T-helper 1 cell treated with Interleukin-12 subunit alpha and Interleukin-12 subunit beta and Interleukin-4 antibody, amounts not matched to agents 30 μg/mL and 1 μg/mL, for 36 hours (primary cell): ENCODE data around the gene RDH16.
"Not testable (repeated sequence)": the region's sequence is repeated elsewhere in the genome, so short reads cannot be mapped to it uniquely, and the experiment has no call there.

Source experiments
- H3K27ac Mint-ChIP-seq: one replicate; pipeline ENCODE4 v1.8.0; 2021; ENCODE audit warnings: mild to moderate bottlenecking, mixed read lengths
- H3K27me3 Mint-ChIP-seq: one replicate; pipeline ENCODE4 v1.8.0; 2021; ENCODE audit warnings: low read depth, mixed read lengths
- H3K36me3 Mint-ChIP-seq: one replicate; pipeline ENCODE4 v1.8.0; 2021; ENCODE audit warnings: low read depth, mixed read lengths
- H3K4me1 Mint-ChIP-seq: one replicate; pipeline ENCODE4 v1.8.0; 2021; ENCODE audit warnings: low read depth, mixed read lengths
- H3K4me3 Mint-ChIP-seq: one replicate; pipeline ENCODE4 v1.8.0; 2021; ENCODE audit warnings: mild to moderate bottlenecking, moderate library complexity, mixed read lengths
- H3K9me3 Mint-ChIP-seq: one replicate; pipeline ENCODE4 v1.8.0; 2021; ENCODE audit warnings: mixed read lengths

The RDH16 gene

DNA sequence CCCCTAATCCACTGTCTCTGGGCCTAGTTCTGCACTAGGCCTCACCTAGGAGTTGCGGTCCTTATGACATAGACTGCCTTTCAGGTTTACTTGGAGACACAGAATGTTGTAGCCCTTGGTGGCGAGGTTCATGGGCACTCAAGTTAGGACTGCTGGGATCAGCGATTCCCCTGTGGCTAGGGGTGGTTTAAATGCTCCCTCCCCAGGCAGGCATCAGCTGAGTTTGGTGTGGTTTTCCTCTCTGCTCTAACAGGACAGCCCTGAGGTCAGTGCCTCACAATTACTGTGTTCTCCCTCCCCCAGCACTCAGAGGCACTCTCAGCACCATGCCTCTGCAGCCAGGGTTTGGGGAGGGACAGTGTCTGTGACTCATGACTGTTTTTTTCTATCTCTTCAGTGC is 22.2 kb upstream of the RDH16 start:
- Mint-ChIP-seq H3K36me3 (no peaks in the 10 kb centered on the region), H3K4me1 (no peaks in the 10 kb centered on the region), H3K9me3 (no peaks in the 10 kb centered on the region), H3K27ac (no peak overlapping the region), H3K27me3 (no peaks in the 10 kb centered on the region), H3K4me3 (no peak overlapping the region)

GRCh38 chr12:56978397-56979138 is 21.2 kb upstream of the RDH16 start:
- Mint-ChIP-seq H3K4me3 (no peak overlapping the region), H3K27ac (no peak overlapping the region), H3K4me1 (no peaks in the 10 kb centered on the region), H3K27me3 (no peaks in the 10 kb centered on the region), H3K9me3 (no peaks in the 10 kb centered on the region), H3K36me3 (no peaks in the 10 kb centered on the region)

GRCh38 chr12:56977361-56977760 is 20.0 kb upstream of the RDH16 start:
- not testable (repeated sequence) for H3K4me3 Mint-ChIP-seq, H3K27me3 Mint-ChIP-seq, H3K9me3 Mint-ChIP-seq, H3K4me1 Mint-ChIP-seq, H3K36me3 Mint-ChIP-seq, H3K27ac Mint-ChIP-seq

DNA sequence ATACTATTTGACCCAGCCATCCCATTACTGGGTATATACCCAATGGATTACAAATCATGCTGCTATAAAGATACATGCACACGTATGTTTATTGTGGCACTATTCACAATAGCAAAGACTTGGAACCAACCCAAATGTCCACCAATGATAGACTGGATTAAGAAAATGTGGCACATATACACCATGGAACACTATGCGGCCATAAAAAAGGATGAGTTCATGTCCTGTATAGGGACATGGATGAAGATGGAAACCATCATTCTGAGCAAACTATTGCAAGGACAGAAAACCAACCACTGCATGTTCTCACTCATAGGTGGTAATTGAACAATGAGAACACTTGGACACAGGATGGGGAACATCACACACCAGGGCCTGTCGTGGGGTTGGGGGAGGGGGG is 16.8 kb upstream of the RDH16 start:
- not testable (repeated sequence) for H3K27ac Mint-ChIP-seq, H3K4me1 Mint-ChIP-seq, H3K36me3 Mint-ChIP-seq, H3K9me3 Mint-ChIP-seq, H3K4me3 Mint-ChIP-seq
- peaks cover 12% of the 10 kb centered on the region for H3K27me3 Mint-ChIP-seq

- not testable (repeated sequence) for H3K4me3 Mint-ChIP-seq, H3K9me3 Mint-ChIP-seq, H3K27ac Mint-ChIP-seq, H3K4me1 Mint-ChIP-seq, H3K36me3 Mint-ChIP-seq
- H3K27me3 Mint-ChIP-seq = peaks cover 12% of the 10 kb centered on the region
Observed at GRCh38 chr12:56968910-56969309, 11.5 kb upstream of the RDH16 start.

DNA sequence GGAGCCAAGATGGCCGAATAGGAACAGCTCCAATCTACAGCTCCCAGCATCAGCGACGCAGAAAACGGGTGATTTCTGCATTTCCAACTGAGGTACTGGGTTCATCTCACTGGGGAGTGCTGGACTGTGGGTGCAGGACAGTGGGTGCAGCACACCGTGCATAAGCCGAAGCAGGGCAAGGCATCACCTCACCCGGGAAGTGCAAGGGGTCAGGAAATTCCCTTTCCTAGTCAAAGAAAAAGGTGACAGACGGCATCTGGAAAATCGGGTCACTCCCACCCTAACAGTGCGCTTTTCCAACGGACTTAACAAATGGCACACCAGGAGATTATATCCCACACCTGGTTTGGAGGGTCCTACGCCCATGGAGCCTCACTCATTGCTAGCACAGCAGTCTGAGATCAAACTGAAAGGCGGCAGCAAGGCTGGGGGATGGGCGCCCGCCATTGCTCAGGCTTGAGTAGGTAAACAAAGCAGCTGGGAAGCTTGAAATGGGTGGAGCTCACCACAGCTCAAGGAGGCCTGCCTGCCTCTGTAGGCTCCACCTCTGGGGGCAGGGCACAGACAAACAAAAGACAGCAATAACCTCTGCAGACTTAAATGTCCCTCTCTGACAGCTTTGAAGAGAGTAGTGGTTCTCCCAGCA is 8.7 kb upstream of the RDH16 start:
- H3K4me3 Mint-ChIP-seq, H3K4me1 Mint-ChIP-seq, H3K27ac Mint-ChIP-seq, H3K9me3 Mint-ChIP-seq, H3K36me3 Mint-ChIP-seq: not testable (repeated sequence)
- H3K27me3 Mint-ChIP-seq = peaks cover 22% of the 10 kb centered on the region

- H3K4me1 Mint-ChIP-seq = not testable (repeated sequence)
Observed at GRCh38 chr12:56965124-56965523, 7.7 kb upstream of the RDH16 start.

DNA sequence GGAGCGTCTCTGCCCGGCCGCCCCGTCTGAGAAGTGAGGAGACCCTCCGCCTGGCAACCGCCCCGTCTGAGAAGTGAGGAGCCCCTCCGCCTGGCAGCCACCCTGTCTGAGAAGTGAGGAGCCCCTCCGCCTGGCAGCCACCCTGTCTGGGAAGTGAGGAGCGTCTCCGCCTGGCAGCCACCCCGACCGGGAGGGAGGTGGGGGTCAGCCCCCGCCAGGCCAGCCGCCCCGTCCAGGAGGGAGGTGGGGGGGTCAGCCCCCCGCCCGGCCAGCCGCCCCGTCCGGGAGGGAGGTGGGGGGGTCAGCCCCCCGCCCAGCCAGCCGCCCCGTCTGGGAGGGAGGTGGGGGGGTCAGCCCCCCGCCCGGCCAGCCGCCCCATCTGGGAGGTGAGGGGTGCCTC is 6.1 kb upstream of the RDH16 start:
- not testable (repeated sequence) for H3K4me3 Mint-ChIP-seq, H3K36me3 Mint-ChIP-seq, H3K4me1 Mint-ChIP-seq, H3K27ac Mint-ChIP-seq, H3K9me3 Mint-ChIP-seq
- peaks cover 26% of the 10 kb centered on the region for H3K27me3 Mint-ChIP-seq

More at GRCh38 chr12:56965124-56965523, 7.7 kb upstream of the RDH16 start:
- not testable (repeated sequence) for H3K36me3 Mint-ChIP-seq, H3K4me3 Mint-ChIP-seq, H3K9me3 Mint-ChIP-seq, H3K27ac Mint-ChIP-seq
- H3K27me3 Mint-ChIP-seq = peaks cover 21% of the 10 kb centered on the region

- H3K4me3 Mint-ChIP-seq, H3K27ac Mint-ChIP-seq, H3K36me3 Mint-ChIP-seq, H3K9me3 Mint-ChIP-seq, H3K4me1 Mint-ChIP-seq: not testable (repeated sequence)
- H3K27me3 Mint-ChIP-seq = peaks cover 26% of the 10 kb centered on the region
Observed at GRCh38 chr12:56962247-56962646, 4.8 kb upstream of the RDH16 start.

- no peaks in the 10 kb centered on the region for H3K36me3 Mint-ChIP-seq
Observed at GRCh38 chr12:56958422-56958821, 1.0 kb upstream of the RDH16 start.

GRCh38 chr12:56955631-56956256 is 1.7 kb downstream of the RDH16 start:
- no peaks in the 10 kb centered on the region for H3K4me1 Mint-ChIP-seq
- peaks cover 10% of the 10 kb centered on the region for H3K27me3 Mint-ChIP-seq
- no peak overlapping the region for H3K4me3 Mint-ChIP-seq
- no peaks in the 10 kb centered on the region for H3K9me3 Mint-ChIP-seq
- H3K36me3 Mint-ChIP-seq = no peaks in the 10 kb centered on the region
- no peak overlapping the region for H3K27ac Mint-ChIP-seq

More at GRCh38 chr12:56958422-56958821, 1.0 kb upstream of the RDH16 start:
- Mint-ChIP-seq H3K4me3 (no peak overlapping the region), H3K9me3 (peaks cover 7% of the 10 kb centered on the region), H3K27me3 (peaks cover 26% of the 10 kb centered on the region), H3K27ac (no peak overlapping the region), H3K4me1 (no peaks in the 10 kb centered on the region)

- Mint-ChIP-seq H3K4me1 (no peaks in the 10 kb centered on the region), H3K27me3 (peaks cover 6% of the 10 kb centered on the region), H3K9me3 (no peaks in the 10 kb centered on the region), H3K36me3 (no peaks in the 10 kb centered on the region), H3K4me3 (no peak overlapping the region), H3K27ac (no peak overlapping the region)
Observed at GRCh38 chr12:56954958-56955355, 2.5 kb downstream of the RDH16 start.

DNA sequence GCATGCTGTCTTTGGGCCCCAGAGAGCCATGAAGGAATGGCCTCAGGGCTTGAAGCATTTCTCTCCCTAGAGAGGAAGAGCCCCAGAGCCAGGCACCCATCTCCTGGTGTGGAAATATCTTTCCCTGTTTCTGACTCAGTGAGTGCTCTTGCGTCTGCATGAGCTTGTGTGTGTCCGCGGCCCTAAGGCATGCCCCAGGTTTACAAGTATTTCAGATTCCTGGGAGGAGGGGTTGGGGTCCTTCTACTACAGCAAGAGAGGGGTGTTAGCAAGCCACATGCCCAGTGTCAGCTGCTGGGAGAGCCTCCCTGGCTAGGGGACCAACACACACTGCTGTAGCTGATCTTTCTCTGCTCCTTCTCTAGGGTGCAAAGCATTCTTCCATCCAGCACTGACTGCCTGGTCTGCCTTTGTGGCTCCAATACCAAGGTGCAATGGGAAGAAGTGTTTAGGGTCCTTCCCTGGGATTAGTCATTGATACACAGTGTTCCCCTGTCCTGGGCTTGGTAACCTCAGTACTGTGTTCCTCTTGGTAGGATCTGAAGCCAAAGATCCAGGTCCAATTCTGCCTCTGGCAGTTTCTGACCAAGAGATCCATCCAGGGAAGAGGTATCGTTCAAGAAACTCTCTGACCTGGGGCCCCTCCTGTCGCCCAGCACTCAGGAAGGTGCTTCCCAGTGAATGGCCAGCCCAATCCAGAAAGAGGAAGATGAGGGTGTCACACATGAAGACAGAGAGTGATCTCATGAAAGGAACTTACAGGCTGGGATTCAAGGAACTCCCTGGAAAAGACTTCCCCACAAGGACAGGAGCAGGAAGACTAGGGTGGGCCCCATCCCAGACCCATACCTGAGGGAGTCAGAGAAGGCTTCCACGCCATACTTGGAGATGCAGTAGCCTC is 3.1 kb downstream of the RDH16 start:
- H3K27ac Mint-ChIP-seq = no peak overlapping the region
- no peaks in the 10 kb centered on the region for H3K4me1 Mint-ChIP-seq
- H3K36me3 Mint-ChIP-seq = no peaks in the 10 kb centered on the region
- no peaks in the 10 kb centered on the region for H3K9me3 Mint-ChIP-seq
- no peak overlapping the region for H3K4me3 Mint-ChIP-seq
- peaks cover 1% of the 10 kb centered on the region for H3K27me3 Mint-ChIP-seq

GRCh38 chr12:56953314-56953713 is 4.1 kb downstream of the RDH16 start:
- Mint-ChIP-seq H3K27ac (no peak overlapping the region), H3K9me3 (no peaks in the 10 kb centered on the region), H3K36me3 (no peaks in the 10 kb centered on the region), H3K4me3 (no peak overlapping the region), H3K27me3 (no peaks in the 10 kb centered on the region), H3K4me1 (no peaks in the 10 kb centered on the region)
